ENCODE measurements around the gene ZNF365.
"Not testable (repeated sequence)": the region's sequence is repeated elsewhere in the genome, so short reads cannot be mapped to it uniquely, and the experiment has no call there.

Gene ZNF365

GRCh38 chr10:62373995-62374861, at the start of gene ZNF365:
Gene ZNF365 (plus strand): TSS chr10:62374369. CDS start chr10:62376194, 1,825 bp downstream.
- peak in 53 of 56 donors; percentile 34 to 89 (median 71) for DNase-seq

- DNase-seq, result no peak
Measured at GRCh38 chr10:62326176-62326575, 48.0 kb upstream of the ZNF365 start.

GRCh38 chr10:62327885-62328284, 46.3 kb upstream of the ZNF365 start:
- no peak for DNase-seq

- DNase-seq, result no peak
Measured at GRCh38 chr10:62330213-62330612, 44.0 kb upstream of the ZNF365 start.

GRCh38 chr10:62332406-62332805, 41.8 kb upstream of the ZNF365 start:
- no peak for DNase-seq

- no peak for DNase-seq
Measured at GRCh38 chr10:62333135-62333889, 40.9 kb upstream of the ZNF365 start.

GRCh38 chr10:62333988-62334682, 40.0 kb upstream of the ZNF365 start:
- no peak for DNase-seq

- no peak for DNase-seq
Measured at GRCh38 chr10:62335326-62335725, 38.8 kb upstream of the ZNF365 start.

- no peak for DNase-seq
Measured at GRCh38 chr10:62336404-62336803, 37.8 kb upstream of the ZNF365 start.

GRCh38 chr10:62341419-62341818, 32.8 kb upstream of the ZNF365 start:
- no peak for DNase-seq

GRCh38 chr10:62343000-62343399, 31.2 kb upstream of the ZNF365 start:
- DNase-seq, result no peak

GRCh38 chr10:62348029-62348428, 26.1 kb upstream of the ZNF365 start:
- DNase-seq, result no peak

- DNase-seq, result no peak
Measured at GRCh38 chr10:62352356-62352970, 21.7 kb upstream of the ZNF365 start.

GRCh38 chr10:62354916-62355315, 19.3 kb upstream of the ZNF365 start:
- no peak for DNase-seq

GRCh38 chr10:62356447-62356846, 17.7 kb upstream of the ZNF365 start:
- no peak for DNase-seq

- not testable (repeated sequence) for DNase-seq
Measured at GRCh38 chr10:62358151-62358550, 16.0 kb upstream of the ZNF365 start.

GRCh38 chr10:62373639-62373994, 552 bp upstream of the ZNF365 start:
- DNase-seq, result no peak

GRCh38 chr10:62374862-62375710, 917 bp downstream of the ZNF365 start:
- peak in 24 of 56 donors; percentile 7 to 74 (median 50) for DNase-seq

- DNase-seq, result peak in 13 of 56 donors; percentile 15 to 59 (median 41)
Measured at GRCh38 chr10:62376071-62377025, 2.2 kb downstream of the ZNF365 start.

All from amygdala (tissue), 56 donors.